Esophagus squamous epithelium (tissue), 4 donors: ENCODE data around the gene KIAA1586.
"Not testable (repeated sequence)": the region's sequence is repeated elsewhere in the genome, so short reads cannot be mapped to it uniquely, and the experiment has no call there.

Source experiments
- POLR2A ChIP-seq, 4 donors: fragments of 450-650 bp; IDR thresholded peaks; one replicate each; pipeline ENCODE4 v1.6.1; 2017; ENCODE audit warnings: antibody characterized with exemption in 4 of 4, mild to moderate bottlenecking in 4 of 4, moderate library complexity in 3 of 4
- TF ChIP-seq, protein P1 (sequence below), 6 experiments: fragments of 450-650 bp in 4 of 6; fragments of 200-600 bp in 2 of 6; sonication (generic) in 2 of 6; IDR thresholded peaks; one replicate each; pipeline ENCODE4 v1.5.1; 2016 to 2019; ENCODE audit warnings: antibody characterized with exemption in 6 of 6, mild to moderate bottlenecking in 4 of 6, moderate library complexity in 4 of 6

DNA sequence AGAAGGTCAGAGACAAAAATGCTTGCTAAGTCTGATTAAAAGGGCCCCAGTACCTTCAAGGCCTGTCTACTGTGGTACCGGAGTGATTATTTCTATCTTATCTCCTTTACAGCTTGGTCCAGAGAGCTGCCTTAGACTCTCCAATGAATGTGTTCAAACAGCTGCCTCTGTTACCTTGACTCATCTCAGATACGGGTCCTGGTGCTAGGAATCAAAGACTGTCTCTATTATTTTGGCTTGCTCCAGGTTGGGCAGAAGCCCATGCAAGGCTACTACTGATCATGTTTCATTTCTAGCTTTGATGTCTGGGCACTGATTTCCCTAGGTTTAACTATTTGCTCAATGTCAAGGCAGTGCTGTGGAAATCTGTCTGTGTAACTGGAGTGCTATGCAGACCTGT is 38.4 kb upstream of the KIAA1586 start:
- TF ChIP-seq, protein P1, sequence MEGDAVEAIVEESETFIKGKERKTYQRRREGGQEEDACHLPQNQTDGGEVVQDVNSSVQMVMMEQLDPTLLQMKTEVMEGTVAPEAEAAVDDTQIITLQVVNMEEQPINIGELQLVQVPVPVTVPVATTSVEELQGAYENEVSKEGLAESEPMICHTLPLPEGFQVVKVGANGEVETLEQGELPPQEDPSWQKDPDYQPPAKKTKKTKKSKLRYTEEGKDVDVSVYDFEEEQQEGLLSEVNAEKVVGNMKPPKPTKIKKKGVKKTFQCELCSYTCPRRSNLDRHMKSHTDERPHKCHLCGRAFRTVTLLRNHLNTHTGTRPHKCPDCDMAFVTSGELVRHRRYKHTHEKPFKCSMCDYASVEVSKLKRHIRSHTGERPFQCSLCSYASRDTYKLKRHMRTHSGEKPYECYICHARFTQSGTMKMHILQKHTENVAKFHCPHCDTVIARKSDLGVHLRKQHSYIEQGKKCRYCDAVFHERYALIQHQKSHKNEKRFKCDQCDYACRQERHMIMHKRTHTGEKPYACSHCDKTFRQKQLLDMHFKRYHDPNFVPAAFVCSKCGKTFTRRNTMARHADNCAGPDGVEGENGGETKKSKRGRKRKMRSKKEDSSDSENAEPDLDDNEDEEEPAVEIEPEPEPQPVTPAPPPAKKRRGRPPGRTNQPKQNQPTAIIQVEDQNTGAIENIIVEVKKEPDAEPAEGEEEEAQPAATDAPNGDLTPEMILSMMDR (IDR thresholded peaks at IDR 0.05) = not testable (repeated sequence)
- not testable (repeated sequence) for TF ChIP-seq POLR2A (IDR thresholded peaks at IDR 0.05)
